ENCODE results near the gene OBP2A.

The OBP2A gene

GRCh38 chr9:135526089-135526729 is 19.7 kb upstream of the OBP2A start:
- TF ChIP-seq POLR2AphosphoS5 (IDR thresholded peaks at IDR 0.05; ENCODE audit: low read depth, low read length): no peak
- TF ChIP-seq REST (IDR thresholded peaks at IDR 0.05; ENCODE audit: insufficient read depth in 1 of 2, low read depth in 2 of 2, low read length in 2 of 2): no peak
- no peak for TF ChIP-seq FOXP2 (optimal IDR thresholded peaks at IDR 0.05; ENCODE audit: borderline replicate concordance, extremely low read depth, extremely low read length, insufficient read depth)
- TF ChIP-seq TAF1 (IDR thresholded peaks at IDR 0.05; ENCODE audit: borderline replicate concordance, insufficient read depth, low read length): no peak
- TF ChIP-seq SIN3A (IDR thresholded peaks at IDR 0.05; ENCODE audit: borderline replicate concordance, insufficient read depth, low read length): no peak

- no peak for TF ChIP-seq SIN3A (IDR thresholded peaks at IDR 0.05; ENCODE audit: borderline replicate concordance, insufficient read depth, low read length)
- TF ChIP-seq TAF1 (IDR thresholded peaks at IDR 0.05; ENCODE audit: borderline replicate concordance, insufficient read depth, low read length): no peak
- no peak for TF ChIP-seq FOXP2 (optimal IDR thresholded peaks at IDR 0.05; ENCODE audit: borderline replicate concordance, extremely low read depth, extremely low read length, insufficient read depth)
- no peak for TF ChIP-seq POLR2AphosphoS5 (IDR thresholded peaks at IDR 0.05; ENCODE audit: low read depth, low read length)
- no peak for TF ChIP-seq REST (IDR thresholded peaks at IDR 0.05; ENCODE audit: insufficient read depth in 1 of 2, low read depth in 2 of 2, low read length in 2 of 2)
Observed at GRCh38 chr9:135526730-135527571, 19.0 kb upstream of the OBP2A start.

- TF ChIP-seq REST (IDR thresholded peaks at IDR 0.05; ENCODE audit: insufficient read depth in 1 of 2, low read depth in 2 of 2, low read length in 2 of 2) (no peak), FOXP2 (optimal IDR thresholded peaks at IDR 0.05; ENCODE audit: borderline replicate concordance, extremely low read depth, extremely low read length, insufficient read depth) (no peak), POLR2AphosphoS5 (IDR thresholded peaks at IDR 0.05; ENCODE audit: low read depth, low read length) (no peak), SIN3A (IDR thresholded peaks at IDR 0.05; ENCODE audit: borderline replicate concordance, insufficient read depth, low read length) (no peak), TAF1 (IDR thresholded peaks at IDR 0.05; ENCODE audit: borderline replicate concordance, insufficient read depth, low read length) (no peak)
Observed at GRCh38 chr9:135530146-135530545, 15.8 kb upstream of the OBP2A start.

GRCh38 chr9:135531096-135531495 is 14.8 kb upstream of the OBP2A start:
- TF ChIP-seq REST (IDR thresholded peaks at IDR 0.05; ENCODE audit: insufficient read depth in 1 of 2, low read depth in 2 of 2, low read length in 2 of 2): no peak
- TF ChIP-seq TAF1 (IDR thresholded peaks at IDR 0.05; ENCODE audit: borderline replicate concordance, insufficient read depth, low read length): no peak
- TF ChIP-seq POLR2AphosphoS5 (IDR thresholded peaks at IDR 0.05; ENCODE audit: low read depth, low read length): no peak
- no peak for TF ChIP-seq FOXP2 (optimal IDR thresholded peaks at IDR 0.05; ENCODE audit: borderline replicate concordance, extremely low read depth, extremely low read length, insufficient read depth)
- no peak for TF ChIP-seq SIN3A (IDR thresholded peaks at IDR 0.05; ENCODE audit: borderline replicate concordance, insufficient read depth, low read length)

Data from PFSK-1 (cell line).